ENCODE results near the gene ACVR1C. TPM values are rescaled to one million over a fixed set of nuclear protein-coding genes. Genes with fewer than 3 reads are reported as not detected.

The ACVR1C gene
- total and polyA plus RNA-seq, 2 of the 8 experiments (the other 6 are each of a cell fraction or from before 2014, with no cell fraction given), result 0.21 to 0.52 TPM

GRCh38 chr2:157601807-157602206, 26.9 kb downstream of the ACVR1C start (continued):
- TF ChIP-seq CHD7 (IDR thresholded peaks at IDR 0.05; ENCODE audit: insufficient replicate concordance, low read length) (no peak), CREB1 (IDR thresholded peaks at IDR 0.05) (no peak)

Data from H1 (cell line).